HFFc6 (cell line): ENCODE results near the gene STRIP2. TPM values are rescaled to one million over a fixed set of nuclear protein-coding genes. Genes with fewer than 3 reads are reported as not detected.

Source experiments
- DNase-seq: peaks from one replicate; pipeline ENCODE4 v3.0.0-alpha.2; 2018
- H3K27ac Mint-ChIP-seq: 2 replicates; pipeline ENCODE4 v1.8.0; 2020; ENCODE audit warnings: mild to moderate bottlenecking, mixed read lengths
- H3K27me3 Mint-ChIP-seq: 2 replicates; pipeline ENCODE4 v1.8.0; 2021; ENCODE audit warnings: mild to moderate bottlenecking, moderate library complexity, mixed read lengths; ENCODE audit not compliant: insufficient read depth
- H3K36me3 Mint-ChIP-seq: 2 replicates; pipeline ENCODE4 v1.8.0; 2021; ENCODE audit warnings: low read depth, mixed read lengths
- H3K4me1 Mint-ChIP-seq: 2 replicates; pipeline ENCODE4 v1.8.0; 2020; ENCODE audit warnings: low read depth, mixed read lengths
- H3K4me3 Mint-ChIP-seq: 2 replicates; pipeline ENCODE4 v1.8.0; 2020; ENCODE audit warnings: mild to moderate bottlenecking, moderate library complexity, mixed read lengths
- H3K9me3 Mint-ChIP-seq: 2 replicates; pipeline ENCODE4 v1.8.0; 2020; ENCODE audit warnings: mild to moderate bottlenecking, mixed read lengths
- total RNA-seq, 6 experiments: library from RNA; stranded (reverse); fragmentation: NEBNext Ultra II Directional; extraction: Animal tissue kit (Norgen Biotek cat#: 25700); gene quantifications; 2 replicates in 1 of 6; 3 replicates in 5 of 6; pipeline ENCODE4 v1.2.3, GENCODE V29; 2021
- TF ChIP-seq, protein P1 (sequence below): fragments of 200-600 bp; sonication (generic); IDR thresholded peaks from 2 replicates; pipeline ENCODE4 v1.5.0; 2021; ENCODE audit warnings: antibody characterized with exemption, mild to moderate bottlenecking

STRIP2 gene
- total RNA-seq, 6 experiments from 2014 or later, result 1.4 to 3.3 (median 2.2) TPM

DNA sequence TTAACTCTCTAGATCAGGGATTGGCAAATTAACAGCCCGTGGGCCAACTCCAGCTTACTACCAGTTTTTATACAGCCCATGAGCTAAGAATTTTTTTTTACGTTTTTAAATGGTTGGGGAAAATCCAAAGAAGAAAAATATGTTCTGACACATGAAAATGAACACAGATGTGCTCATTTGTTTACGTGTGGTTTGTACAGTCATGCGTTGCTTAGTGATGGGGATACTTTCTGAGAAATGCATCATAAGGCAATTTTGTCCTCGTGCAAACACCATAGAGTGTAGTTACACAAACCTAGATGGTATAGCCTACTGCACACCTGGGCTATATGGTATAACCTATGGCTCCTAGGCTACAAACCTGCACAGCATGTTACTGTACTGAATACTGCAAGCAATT lies 59.8 kb downstream of the STRIP2 start:
- no peak overlapping the region for H3K4me3 Mint-ChIP-seq
- H3K27ac Mint-ChIP-seq, result peak overlapping the region; percentile 80
- H3K27me3 Mint-ChIP-seq, result peaks cover 13% of the 10 kb centered on the region; the same call in 1 of the 2 replicates
- H3K36me3 Mint-ChIP-seq, result no peaks in the 10 kb centered on the region
- no peaks in the 10 kb centered on the region for H3K9me3 Mint-ChIP-seq
- DNase-seq, result peak; percentile 94
- TF ChIP-seq, protein P1, sequence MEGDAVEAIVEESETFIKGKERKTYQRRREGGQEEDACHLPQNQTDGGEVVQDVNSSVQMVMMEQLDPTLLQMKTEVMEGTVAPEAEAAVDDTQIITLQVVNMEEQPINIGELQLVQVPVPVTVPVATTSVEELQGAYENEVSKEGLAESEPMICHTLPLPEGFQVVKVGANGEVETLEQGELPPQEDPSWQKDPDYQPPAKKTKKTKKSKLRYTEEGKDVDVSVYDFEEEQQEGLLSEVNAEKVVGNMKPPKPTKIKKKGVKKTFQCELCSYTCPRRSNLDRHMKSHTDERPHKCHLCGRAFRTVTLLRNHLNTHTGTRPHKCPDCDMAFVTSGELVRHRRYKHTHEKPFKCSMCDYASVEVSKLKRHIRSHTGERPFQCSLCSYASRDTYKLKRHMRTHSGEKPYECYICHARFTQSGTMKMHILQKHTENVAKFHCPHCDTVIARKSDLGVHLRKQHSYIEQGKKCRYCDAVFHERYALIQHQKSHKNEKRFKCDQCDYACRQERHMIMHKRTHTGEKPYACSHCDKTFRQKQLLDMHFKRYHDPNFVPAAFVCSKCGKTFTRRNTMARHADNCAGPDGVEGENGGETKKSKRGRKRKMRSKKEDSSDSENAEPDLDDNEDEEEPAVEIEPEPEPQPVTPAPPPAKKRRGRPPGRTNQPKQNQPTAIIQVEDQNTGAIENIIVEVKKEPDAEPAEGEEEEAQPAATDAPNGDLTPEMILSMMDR, result no peak
- peaks cover 52% of the 10 kb centered on the region for H3K4me1 Mint-ChIP-seq

DNA sequence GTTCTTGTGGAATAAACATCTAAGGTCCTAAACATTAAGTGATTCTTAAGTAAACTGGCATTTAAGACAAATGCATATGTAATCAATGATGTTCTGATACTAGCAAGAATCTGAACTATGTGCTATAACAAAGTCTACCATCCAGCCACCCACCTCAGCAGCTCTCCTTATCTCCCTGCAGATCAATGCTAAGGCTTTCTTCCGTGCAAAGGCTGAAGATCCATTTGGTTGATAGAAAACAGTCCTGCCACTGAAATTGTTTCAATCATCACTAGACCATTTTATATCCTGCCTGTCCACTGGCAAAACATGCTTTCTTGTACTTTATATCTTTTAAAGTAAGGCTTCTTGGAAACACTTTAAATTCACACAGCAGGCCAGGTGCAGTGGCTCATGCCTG lies 61.8 kb downstream of the STRIP2 start:
- no peak for DNase-seq
- H3K4me3 Mint-ChIP-seq, result no peak overlapping the region
- TF ChIP-seq, protein P1, result no peak
- peaks cover 23% of the 10 kb centered on the region for H3K27me3 Mint-ChIP-seq
- peak overlapping the region; percentile 24 for H3K27ac Mint-ChIP-seq
- no peaks in the 10 kb centered on the region for H3K36me3 Mint-ChIP-seq
- no peaks in the 10 kb centered on the region for H3K9me3 Mint-ChIP-seq
- H3K4me1 Mint-ChIP-seq, result peaks cover 42% of the 10 kb centered on the region

DNA sequence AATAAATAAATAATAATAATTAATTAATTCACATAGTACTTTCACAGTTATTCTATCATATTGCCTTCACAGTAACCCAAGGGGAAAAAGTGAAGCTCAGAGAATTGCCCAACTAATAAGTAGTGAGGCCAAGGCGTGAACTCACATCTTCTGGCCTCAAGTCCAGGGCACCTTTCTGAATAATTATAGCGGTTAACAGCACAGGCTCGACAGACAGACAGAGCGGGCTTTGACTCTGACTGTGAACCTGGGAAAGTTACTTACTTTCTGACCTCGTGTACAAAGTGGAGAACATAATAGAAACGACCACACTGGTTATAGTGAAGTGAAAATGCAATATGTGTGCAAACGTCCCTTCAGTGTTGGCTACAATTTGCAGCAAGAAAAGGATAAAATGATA lies 62.4 kb downstream of the STRIP2 start:
- H3K36me3 Mint-ChIP-seq, result no peaks in the 10 kb centered on the region
- TF ChIP-seq, protein P1, result no peak
- H3K4me3 Mint-ChIP-seq, result no peak overlapping the region
- no peak for DNase-seq
- peaks cover 30% of the 10 kb centered on the region for H3K27me3 Mint-ChIP-seq
- H3K4me1 Mint-ChIP-seq, result peaks cover 42% of the 10 kb centered on the region
- H3K9me3 Mint-ChIP-seq, result no peaks in the 10 kb centered on the region
- no peak overlapping the region for H3K27ac Mint-ChIP-seq

DNA sequence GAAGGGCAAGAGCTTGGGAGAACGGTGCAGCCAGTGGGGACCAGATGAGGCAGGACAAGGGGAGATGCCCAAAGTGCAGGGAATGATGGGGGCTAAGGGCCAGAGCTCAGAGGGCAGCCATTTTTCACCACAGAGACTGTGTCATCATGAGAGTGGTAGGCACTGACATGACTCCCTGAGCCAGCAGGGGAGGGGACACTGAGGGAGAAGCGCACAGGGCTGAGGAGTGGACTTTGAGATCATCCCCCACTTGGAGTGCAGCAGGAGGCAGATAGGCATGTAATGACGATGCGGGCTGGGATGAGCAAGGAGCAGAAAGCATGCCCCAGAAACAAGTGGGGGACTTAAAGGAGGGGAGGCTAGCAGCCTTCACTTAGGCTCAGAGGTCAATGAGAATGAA lies 62.9 kb downstream of the STRIP2 start:
- no peak for DNase-seq
- TF ChIP-seq, protein P1, result no peak
- H3K4me1 Mint-ChIP-seq, result peaks cover 41% of the 10 kb centered on the region
- no peak overlapping the region for H3K4me3 Mint-ChIP-seq
- H3K36me3 Mint-ChIP-seq, result no peaks in the 10 kb centered on the region
- no peaks in the 10 kb centered on the region for H3K9me3 Mint-ChIP-seq
- H3K27ac Mint-ChIP-seq, result no peak overlapping the region
- peaks cover 33% of the 10 kb centered on the region for H3K27me3 Mint-ChIP-seq

DNA sequence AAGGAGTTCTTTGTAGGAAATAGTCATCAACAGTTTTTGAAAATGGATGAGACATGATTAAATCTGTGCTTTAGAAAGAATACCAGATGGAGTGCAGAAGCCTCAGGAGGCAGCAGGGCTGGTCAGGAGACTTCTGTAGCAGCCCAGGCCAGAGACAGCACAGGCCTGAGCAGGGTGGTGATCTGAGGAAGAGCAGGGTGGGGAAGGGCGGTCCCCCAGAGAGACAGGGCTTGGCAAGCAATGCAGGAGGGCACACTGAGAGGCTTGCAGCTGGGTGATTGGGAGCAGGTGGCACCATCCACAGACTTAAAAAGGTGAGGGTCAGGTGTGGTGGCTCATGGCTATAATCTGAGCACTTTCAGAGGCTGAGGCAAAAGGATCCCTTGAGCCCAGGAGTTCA lies 63.8 kb downstream of the STRIP2 start:
- H3K27me3 Mint-ChIP-seq, result peaks cover 33% of the 10 kb centered on the region
- H3K36me3 Mint-ChIP-seq, result no peaks in the 10 kb centered on the region
- TF ChIP-seq, protein P1, result no peak
- no peak overlapping the region for H3K27ac Mint-ChIP-seq
- H3K4me1 Mint-ChIP-seq, result peaks cover 32% of the 10 kb centered on the region
- H3K4me3 Mint-ChIP-seq, result no peak overlapping the region
- H3K9me3 Mint-ChIP-seq, result no peaks in the 10 kb centered on the region
- no peak for DNase-seq

DNA sequence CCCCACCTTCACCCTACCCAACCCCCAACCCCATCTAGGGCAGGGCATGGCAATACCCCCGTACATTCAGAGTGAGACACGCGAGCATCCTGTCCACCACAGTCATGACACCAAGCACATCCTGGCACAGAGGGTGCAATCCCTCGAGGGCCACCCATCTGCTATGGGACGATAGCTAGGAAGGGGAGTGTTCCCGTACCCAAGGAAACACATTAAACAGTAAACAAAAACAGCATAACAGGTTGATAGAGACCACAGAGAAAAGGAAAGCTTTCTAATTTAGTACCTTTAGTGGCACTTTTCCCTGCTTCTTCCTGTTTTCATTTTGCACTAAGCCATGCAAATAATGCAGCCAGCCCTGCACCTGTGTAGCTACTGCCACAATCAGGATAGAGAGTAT lies 65.8 kb downstream of the STRIP2 start:
- Mint-ChIP-seq H3K9me3 (no peaks in the 10 kb centered on the region), H3K4me1 (peaks cover 19% of the 10 kb centered on the region), H3K36me3 (no peaks in the 10 kb centered on the region), H3K4me3 (no peak overlapping the region), H3K27me3 (peaks cover 46% of the 10 kb centered on the region), H3K27ac (no peak overlapping the region)
- TF ChIP-seq, protein P1, result no peak
- no peak for DNase-seq
